Gastrocnemius medialis (tissue), 4 donors: ENCODE data around the gene GRIP2.

ENCODE experiments used
- CTCF ChIP-seq, 5 experiments: fragments of 450-650 bp in 3 of 5; fragments of 200-600 bp in 2 of 5; sonication (generic) in 2 of 5; IDR thresholded peaks in 4 of 5; conservative IDR thresholded peaks in 1 of 5; 1 replicate in 4 of 5; 2 replicates in 1 of 5; pipeline ENCODE4 v1.5.1; 2016 to 2019; ENCODE audit warnings: antibody characterized with exemption in 5 of 5, mild to moderate bottlenecking in 3 of 5, moderate library complexity in 3 of 5
- POLR2A ChIP-seq, 2 donors: fragments of 450-650 bp; IDR thresholded peaks; one replicate each; pipeline ENCODE4 v1.6.1; 2017; ENCODE audit warnings: antibody characterized with exemption in 2 of 2, mild to moderate bottlenecking in 2 of 2, moderate library complexity in 2 of 2

GRCh38 chr3:14476583-14477265 is 63.4 kb downstream of the GRIP2 start:
- no peak for TF ChIP-seq CTCF (IDR thresholded peaks at IDR 0.05 in 4 of 5, conservative IDR thresholded peaks at IDR 0.05 in 1 of 5)
- no peak for TF ChIP-seq POLR2A (IDR thresholded peaks at IDR 0.05)
